DMS53 treated with DMSO at 0.1 percent for 48 hours (cell line): ENCODE results near the gene SRMS.
A peak's percentile ranks its signal among the peaks of the same experiment; 100 is the strongest.

Experiments used
- DNase-seq: peaks from one replicate; lab custom pipeline; 2025; ENCODE audit not compliant: unreplicated experiment; lab: John Stamatoyannopoulos, UW

Gene SRMS

DNA sequence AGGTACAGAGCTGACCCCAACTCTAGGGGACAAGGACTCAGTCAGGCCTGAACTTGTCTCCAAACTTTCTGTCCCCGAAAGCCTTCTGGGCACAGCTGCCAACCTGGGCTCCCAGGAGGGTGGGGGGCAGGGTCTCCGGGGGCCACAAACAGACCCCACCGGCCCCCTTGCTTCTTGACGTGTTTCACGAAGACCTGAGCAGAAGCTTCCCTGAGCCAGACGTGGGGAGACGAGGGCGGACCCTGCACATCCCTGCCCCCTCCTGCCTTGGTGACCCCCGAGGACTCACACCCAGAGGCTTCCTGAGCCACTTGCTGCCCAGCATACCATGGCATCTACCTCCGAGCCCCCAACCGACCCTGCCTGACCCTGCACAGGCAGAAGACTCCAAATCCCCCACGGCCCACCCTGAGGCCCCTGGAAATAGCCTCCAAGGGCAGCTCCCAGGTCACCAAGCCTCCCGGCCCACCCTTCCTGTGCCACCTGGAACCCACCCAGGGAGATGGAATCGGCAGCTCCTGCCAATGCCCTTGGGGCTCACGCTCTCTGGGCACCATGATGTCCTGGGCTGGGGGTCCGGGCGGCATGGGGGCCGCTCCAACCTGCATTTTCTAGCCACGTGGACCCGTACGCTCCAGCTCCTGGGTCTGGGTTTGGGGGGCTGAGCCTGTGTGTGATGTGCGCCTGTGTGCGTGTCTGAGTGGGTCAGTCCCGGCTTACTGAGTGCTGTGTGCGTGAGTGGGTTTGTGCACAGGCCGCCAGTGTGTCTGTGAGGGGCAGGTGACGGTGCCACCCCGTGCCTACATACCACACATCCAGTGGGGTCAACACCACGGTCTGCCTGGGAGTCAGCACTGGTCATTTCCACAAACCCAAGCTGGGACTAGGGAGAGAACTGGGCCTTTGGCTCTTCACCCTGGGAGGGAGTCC lies 7.8 kb downstream of the SRMS start:
- DNase-seq: no peak

DNA sequence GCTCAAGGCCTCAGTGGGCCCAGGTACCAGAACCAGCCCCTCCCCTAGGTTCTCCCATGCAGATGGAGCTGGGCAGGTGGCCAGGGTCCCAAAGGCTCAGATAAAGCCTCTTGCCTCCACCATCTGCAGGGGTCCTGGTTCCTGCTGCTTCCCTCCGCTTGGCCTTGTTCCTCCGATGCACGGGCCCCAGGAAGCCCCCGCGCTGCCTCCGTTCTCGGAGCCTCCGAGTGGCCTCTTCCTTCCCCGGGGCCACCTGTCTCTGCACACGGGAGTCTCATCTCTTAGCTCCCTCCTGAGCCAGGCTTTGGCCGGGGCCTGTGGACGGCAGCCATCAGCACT lies 8.5 kb downstream of the SRMS start:
- DNase-seq: no peak

DNA sequence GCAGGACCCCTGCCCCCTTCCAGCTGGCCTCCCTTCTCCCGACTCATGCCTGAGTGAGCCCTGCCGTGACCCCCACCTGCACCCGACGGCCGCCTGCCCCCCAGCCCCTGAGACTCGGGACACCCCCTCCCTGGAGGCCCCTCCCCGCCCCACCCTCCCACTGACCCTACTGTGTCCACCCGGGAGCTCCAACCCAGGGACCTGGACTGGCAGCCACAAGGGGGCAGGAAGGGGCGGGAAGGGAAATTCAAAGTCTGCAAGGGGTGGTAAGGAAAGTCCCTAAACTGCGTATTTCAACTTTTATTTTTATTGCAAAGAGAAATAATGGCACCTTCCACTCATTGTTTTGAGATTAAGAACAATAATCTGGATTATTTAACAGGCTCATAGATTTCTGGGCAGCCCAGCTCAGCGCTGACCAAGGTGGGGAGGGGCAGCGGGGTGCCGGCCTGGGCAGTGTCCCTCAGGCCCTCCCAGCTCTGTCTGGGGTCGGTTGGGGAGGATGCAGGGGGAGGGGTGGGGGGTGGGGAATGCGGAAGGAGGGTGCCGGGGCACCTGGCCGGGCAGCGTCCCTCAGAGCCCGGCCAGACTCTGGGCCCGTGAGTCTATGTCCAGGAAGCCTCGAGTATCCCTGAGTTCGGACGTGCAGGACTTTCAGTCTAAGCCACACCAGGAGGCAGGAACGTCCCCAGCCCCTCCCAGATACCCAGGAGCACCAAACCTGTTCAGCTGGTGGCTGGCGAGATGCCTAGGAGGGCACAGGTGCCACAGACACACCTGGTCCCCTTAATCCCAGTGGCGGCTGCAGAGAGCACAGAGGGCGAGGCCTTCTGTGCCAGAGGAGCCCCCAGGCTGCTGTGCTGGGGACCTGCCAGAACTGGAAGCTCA lies 9.1 kb downstream of the SRMS start:
- peak; percentile 44 for DNase-seq

DNA sequence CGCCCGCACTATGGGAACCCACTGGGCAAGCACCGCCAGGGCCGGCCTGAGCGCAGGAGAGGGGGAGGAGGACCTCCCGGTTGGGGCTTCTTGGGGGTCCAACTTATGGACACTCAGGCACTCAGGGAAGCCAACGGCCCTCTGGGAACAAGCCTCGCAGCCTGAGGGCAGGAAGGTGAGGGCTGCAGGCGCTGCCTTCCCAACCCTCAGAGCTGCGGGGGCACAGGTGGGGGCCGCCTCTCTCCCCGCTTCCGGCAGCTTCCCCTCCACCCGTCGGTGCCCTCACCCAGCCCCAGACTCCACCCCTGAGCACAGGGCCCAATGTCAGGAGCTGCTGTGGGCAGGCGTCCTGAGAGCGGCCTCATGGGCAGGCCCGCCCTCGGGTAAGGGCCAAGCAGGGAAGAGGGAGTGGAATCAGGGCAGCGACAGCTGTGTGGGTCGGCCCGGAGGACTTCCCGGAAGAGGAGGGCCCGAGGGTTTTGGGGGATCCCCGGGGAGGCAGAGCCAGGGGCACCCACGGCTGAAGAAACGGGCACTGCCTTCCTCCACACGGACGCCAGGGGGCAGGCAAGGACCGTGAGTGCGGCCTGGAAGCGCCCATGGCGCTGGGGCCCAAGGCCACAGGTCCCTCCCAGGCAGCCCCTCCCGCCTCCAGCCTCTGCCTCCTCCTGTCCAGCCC lies 9.9 kb downstream of the SRMS start:
- peak; percentile 67 for DNase-seq

- no peak for DNase-seq
Measured at GRCh38 chr20:63536997-63537524, 10.5 kb downstream of the SRMS start, which contains the start of gene PTK6. TSS of gene PTK6 (minus strand) at chr20:63537376. CDS start at chr20:63537314, 62 bp downstream.

- DNase-seq: no peak
Measured at GRCh38 chr20:63536241-63536977, 11.1 kb downstream of the SRMS start.

DNA sequence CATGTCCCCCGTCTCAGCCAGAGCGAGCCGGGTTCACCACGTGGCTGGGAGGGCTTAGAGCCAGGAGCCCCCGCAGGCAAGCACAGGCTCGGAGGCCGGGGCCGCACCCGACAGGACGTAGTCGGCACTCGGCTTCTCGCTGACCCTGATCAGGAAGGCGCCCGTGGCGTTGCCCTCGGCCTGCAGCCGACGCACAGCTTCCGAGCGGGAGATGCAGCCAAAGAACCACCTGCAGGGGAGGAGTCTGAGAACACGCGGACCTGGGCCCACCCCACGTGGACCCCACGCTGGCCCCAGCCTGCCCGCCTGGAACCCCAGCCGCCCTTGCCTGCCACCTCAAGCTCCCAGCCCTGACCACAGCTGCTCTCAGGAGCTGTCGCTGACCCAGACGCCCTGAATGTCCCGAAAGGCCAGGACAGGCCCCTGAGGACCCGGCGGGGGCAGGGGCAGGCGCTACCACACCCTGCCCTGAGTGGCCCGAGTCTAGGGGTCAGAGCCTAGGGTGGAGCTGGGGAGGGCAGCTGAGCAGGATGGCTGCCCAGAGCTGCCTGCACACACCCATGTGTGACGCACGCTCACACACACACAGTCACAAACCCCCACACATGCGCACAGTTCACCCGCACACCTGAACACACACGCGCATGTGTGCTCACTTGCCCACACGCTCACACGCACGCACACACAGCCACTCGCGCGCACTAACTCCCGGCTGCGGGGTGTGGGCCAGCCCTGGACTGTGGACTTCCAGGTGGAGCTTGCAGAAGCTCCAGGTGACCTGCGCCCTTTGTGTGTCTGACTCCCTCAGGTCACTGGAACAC lies 12.5 kb downstream of the SRMS start:
- DNase-seq: no peak

- no peak for DNase-seq
Measured at GRCh38 chr20:63534427-63534830, 13.1 kb downstream of the SRMS start.

GRCh38 chr20:63533871-63534393 lies 13.6 kb downstream of the SRMS start:
- no peak for DNase-seq

- DNase-seq: no peak
Measured at GRCh38 chr20:63533388-63533787, 14.2 kb downstream of the SRMS start.

DNA sequence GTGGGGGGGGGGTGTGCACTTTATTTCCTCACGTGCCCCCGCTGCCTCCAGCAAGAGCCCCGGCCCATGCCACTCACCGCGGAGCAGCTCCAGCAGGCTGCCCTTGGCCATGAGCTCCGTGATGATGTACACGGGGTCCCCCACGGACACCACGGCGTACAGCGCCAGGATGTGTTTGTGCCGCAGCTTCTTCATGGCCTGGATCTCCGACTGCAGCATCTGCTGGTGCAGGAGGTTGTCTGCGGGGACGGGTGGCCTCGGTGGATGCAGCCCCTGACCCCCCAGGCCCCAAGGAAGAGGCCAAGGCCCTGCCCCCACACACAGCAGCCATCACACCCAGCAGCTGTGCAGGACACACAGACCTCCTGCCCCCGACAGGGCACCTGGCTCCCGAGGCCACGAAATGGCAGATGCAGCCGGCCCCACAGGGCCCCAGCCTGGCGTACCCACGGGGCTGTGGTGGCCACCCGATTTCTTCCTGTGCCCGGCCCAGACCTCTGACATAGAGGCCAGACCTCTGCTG lies 15.0 kb downstream of the SRMS start:
- no peak for DNase-seq

GRCh38 chr20:63531686-63532448 lies 15.7 kb downstream of the SRMS start:
- DNase-seq: no peak

GRCh38 chr20:63530788-63531160 lies 16.8 kb downstream of the SRMS start:
- no peak for DNase-seq

DNA sequence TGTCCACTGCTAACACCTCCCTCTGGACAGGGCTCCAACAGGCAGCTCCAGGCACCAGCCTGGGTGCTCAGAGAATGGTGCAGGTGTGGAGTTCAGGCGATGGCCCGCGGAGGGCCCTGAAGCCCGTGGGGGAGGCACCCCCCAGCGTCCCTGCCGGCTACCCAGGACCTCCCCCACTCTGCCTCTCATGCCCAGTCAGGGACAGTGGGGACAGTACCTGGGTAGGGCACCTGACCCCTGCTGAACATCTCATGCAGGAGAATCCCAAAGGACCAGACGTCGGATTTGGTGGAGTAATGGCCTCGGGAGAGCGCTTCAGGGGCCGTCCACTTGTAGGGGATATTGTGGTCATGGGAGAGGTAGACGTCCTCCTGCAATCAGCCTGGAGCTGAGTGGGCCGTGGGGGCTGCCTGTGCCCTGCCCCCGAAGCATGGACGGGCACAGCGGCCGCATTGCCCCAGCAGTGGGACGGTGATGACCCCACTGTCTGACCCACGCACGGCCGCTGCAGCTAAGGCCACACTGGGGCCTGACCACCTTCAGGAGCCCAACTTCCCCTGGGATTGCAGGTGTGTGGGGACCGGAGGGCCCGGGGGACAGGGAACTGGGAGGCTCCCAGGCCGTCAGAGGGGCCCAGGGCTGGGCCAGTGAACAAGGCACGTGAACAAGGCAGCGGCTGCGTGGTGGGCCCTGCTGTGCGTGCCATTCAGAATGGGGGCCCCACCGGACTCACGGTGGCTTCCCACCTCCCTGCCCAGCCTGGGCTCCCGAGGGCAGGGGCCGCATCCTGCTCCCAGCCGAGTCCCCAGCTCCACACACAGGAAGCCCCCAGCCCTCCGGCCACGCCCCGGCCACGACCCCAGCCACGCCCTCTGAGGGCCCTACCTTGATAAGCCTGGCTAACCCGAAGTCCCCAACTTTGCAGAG lies 17.4 kb downstream of the SRMS start:
- no peak for DNase-seq

DNA sequence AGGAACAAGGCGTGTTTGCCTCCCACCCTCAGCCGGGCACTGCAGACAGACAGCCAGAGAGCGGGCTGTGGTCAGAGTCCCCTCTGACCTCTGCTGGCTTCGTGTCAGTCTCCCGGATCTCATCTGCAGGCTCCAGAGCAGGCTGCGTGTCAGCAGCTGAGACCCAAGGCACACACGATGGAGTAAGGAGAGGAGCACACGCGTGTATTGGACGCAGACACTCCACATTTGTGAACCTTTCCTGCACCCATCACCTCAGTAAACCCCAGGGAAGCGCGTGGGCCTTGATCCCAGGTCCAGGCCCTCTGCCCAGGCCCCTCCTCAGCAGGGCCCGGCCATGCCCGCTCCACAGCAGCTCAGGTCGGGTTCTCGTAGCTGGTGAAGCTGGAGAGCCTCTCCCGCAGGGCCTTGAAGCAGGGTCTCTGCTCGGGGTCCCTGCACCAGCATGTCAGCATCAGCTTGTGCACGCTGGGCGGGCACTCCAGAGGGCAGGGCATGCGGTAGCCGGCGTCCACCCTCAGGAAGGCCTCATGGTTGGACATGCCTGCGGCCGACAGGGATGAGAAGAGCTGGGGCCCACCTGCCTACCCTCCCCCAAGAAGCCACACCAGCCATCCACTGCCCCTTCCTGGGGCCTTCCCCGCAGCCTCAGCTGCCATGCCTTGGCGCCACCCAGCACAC lies 18.2 kb downstream of the SRMS start:
- DNase-seq: no peak

GRCh38 chr20:63527184-63527583 lies 20.4 kb downstream of the SRMS start:
- no peak for DNase-seq

- no peak for DNase-seq
Measured at GRCh38 chr20:63525971-63526370, 21.6 kb downstream of the SRMS start.
